Hematopoietic multipotent progenitor cell treated with erythropoietin and hydrocortisone succinate and interleukin-3 and kit ligand, for 15 days (in vitro differentiated cells): ENCODE data around the gene TADA2A.

Experiments used
- DNase-seq: peaks from one replicate; pipeline ENCODE4 v3.0.0-alpha.2; 2015; ENCODE audit warnings: low spot score

Gene TADA2A

GRCh38 chr17:37523715-37524219 is 117.1 kb downstream of the TADA2A start:
- no peak for DNase-seq

GRCh38 chr17:37527249-37527851 is 120.7 kb downstream of the TADA2A start:
- peak; percentile 64 for DNase-seq
